Heart right ventricle (tissue), 16 donors: ENCODE results near the gene COL5A1. TPM values are rescaled to one million over a fixed set of nuclear protein-coding genes. Genes with fewer than 3 reads are reported as not detected.
A peak's percentile ranks its signal among the peaks of the same experiment; 100 is the strongest.

ENCODE experiments used
- ATAC-seq, 8 donors: fragments of 200-7000 bp; cut with Tn5 transposase; one replicate each; pipeline ENCODE4 v1.9.1; 2020; ENCODE audit warnings: mild to moderate bottlenecking in 8 of 8, moderate library complexity in 8 of 8, moderate number of reproducible peaks in 1 of 8
- DNase-seq, 2 donors: peaks; one replicate each; pipeline ENCODE4 v3.0.0-alpha.2; 2020
- H3K27ac ChIP-seq, 10 donors: fragments of 200-600 bp; sonication (generic) in 2 of 10; one replicate each; pipeline versions ENCODE4 v1.5.0 to v1.8.0; 2020 to 2022; ENCODE audit warnings: mild to moderate bottlenecking in 3 of 10
- H3K27me3 ChIP-seq, 7 donors: fragments of 200-600 bp; one replicate each; pipeline ENCODE4 v1.8.0; 2021 to 2022; ENCODE audit warnings: mild to moderate bottlenecking in 2 of 7
- H3K36me3 ChIP-seq, 9 donors: fragments of 200-600 bp; sonication (generic) in 1 of 9; one replicate each; pipeline versions ENCODE4 v1.5.0 to v1.8.0; 2020 to 2022; ENCODE audit warnings: mild to moderate bottlenecking in 2 of 9
- H3K4me1 ChIP-seq, 9 donors: fragments of 200-600 bp; sonication (generic) in 1 of 9; one replicate each; pipeline versions ENCODE4 v1.5.0 to v1.8.0; 2020 to 2022; ENCODE audit warnings: mild to moderate bottlenecking in 4 of 9
- H3K4me3 ChIP-seq, 10 donors: fragments of 200-600 bp; sonication (generic) in 2 of 10; one replicate each; pipeline versions ENCODE4 v1.5.0 to v1.8.0; 2020 to 2022; ENCODE audit warnings: mild to moderate bottlenecking in 7 of 10, moderate library complexity in 2 of 10
- H3K9me3 ChIP-seq, 11 donors: fragments of 200-600 bp in 10 of 11; sonication (generic) in 2 of 11; one replicate each; pipeline versions ENCODE4 v1.5.0 to v1.8.0; 2013 to 2022; ENCODE audit warnings: mild to moderate bottlenecking in 2 of 11, control low read depth in 1 of 11, moderate library complexity in 1 of 11
- WGBS, 2 donors: extraction: QIAGEN DNeasy Blood & Tissue Kit; methylation state at CpG; one replicate each; pipeline ENCODE4 v1.1.7; 2013; ENCODE audit warnings: inconsistent platforms in 1 of 2; 5-methylcytosine and 5-hydroxymethylcytosine counted together
- intact Hi-C, 10 donors: fragments of 100-400 bp; cut with DNase I; formaldehyde crosslinking; loops; one replicate each; pipeline versions ENCODE4 v1.11.1 to v1.14.2; 2022
- polyA plus RNA-seq, 2 donors: library from polyadenylated mRNA; stranded (reverse); fragments of 200-250 nt; gene quantifications; one replicate each; pipeline ENCODE4 v1.2.3, GENCODE V29; 2013
- total RNA-seq, 10 donors: library from RNA; stranded (reverse); fragmentation: NEBNext Ultra II Directional in 3 of 10; extraction: Animal tissue kit (Norgen Biotek cat#: 25700) in 3 of 10; gene quantifications; one replicate each; pipeline versions ENCODE4 v1.2.1 to v1.2.4, GENCODE V29; 2021 to 2023
- TF ChIP-seq, protein P1 (sequence below), 9 donors: fragments of 200-600 bp; sonication (generic) in 2 of 9; IDR thresholded peaks; one replicate each; pipeline versions ENCODE4 v1.5.0 to v1.8.0; 2021 to 2022; ENCODE audit warnings: antibody characterized with exemption in 9 of 9, mild to moderate bottlenecking in 5 of 9, moderate library complexity in 1 of 9
- donor health status: Arrhythmogenic right ventricular cardiomyopathy.
- donor health status: ischemic (EF 13 %, LVEDD 7.1; RV severe dilation, severe dysfunction).
- donor health status: healthy with polysubstance abuse.
- donor health status: DM: no; HTN: yes; CAD: no.
- donor health status: DM: no; HTN: no; CAD: no.
- donor health status: ischemic (EF 25% LVEDD 6.9; RV normal size, moderate dysfunction).
- donor health status: ischemic (EF 25% LVEDD 5.7; RV mildly dilated, moderate dysfunction).
- donor health status: healthy.
- donor health status: DM: yes; HTN: yes; CAD: no.
- donor health status: Ischemic cardiomyopathy.
- donor health status: ischemic (EF 35%, LVEDD 5.7; RV mildly dilated, moderate dysfunction).
- donor health status: nonischemic (EF 11% LVEDD 7.7; RV severe dilation, severe dysfunction).
- donor health status: DM: yes; HTN: yes; CAD: no.
- donor health status: PGD.
- donor health status: ischemic (EF 29% LVEDD 5.4; RV normal size, mild dysfunction).
- donor health status: nonischemic (EF 23%, LVEDD 6.1; RV moderate dilation, normal function).

COL5A1 gene
- total and polyA plus RNA-seq, 12 donors = 8.1 to 60.0 (median 13.3) TPM

DNA sequence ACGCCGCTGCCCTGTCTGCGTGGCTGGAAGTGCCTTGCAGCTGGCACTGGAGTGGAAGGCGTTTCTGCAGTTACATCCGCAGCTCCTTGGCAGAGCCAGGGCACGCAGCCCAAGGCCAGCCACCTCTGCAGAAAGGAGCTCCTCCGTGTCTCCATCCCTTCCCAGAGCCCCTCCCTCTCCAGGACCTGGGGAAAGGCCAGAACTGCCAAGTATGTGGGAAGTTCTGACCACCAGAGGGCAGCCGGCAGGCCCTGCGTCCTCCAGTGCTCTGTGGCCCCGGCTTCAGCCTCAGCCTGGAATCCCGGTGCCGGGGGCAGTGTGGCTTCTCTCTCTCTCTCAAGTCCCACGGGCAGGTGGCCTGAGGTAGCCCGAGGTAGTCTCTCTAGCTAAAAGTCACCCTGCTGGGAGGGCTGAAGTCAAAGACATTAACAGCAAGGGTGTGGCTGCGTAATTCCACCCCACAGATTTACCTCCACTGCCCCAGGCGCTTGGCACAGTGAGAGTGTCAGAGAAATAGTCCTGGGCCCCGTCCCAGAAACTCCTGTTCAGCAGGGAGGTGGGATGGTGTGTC, 137.3 kb downstream of the COL5A1 start:
- TF ChIP-seq, protein P1, sequence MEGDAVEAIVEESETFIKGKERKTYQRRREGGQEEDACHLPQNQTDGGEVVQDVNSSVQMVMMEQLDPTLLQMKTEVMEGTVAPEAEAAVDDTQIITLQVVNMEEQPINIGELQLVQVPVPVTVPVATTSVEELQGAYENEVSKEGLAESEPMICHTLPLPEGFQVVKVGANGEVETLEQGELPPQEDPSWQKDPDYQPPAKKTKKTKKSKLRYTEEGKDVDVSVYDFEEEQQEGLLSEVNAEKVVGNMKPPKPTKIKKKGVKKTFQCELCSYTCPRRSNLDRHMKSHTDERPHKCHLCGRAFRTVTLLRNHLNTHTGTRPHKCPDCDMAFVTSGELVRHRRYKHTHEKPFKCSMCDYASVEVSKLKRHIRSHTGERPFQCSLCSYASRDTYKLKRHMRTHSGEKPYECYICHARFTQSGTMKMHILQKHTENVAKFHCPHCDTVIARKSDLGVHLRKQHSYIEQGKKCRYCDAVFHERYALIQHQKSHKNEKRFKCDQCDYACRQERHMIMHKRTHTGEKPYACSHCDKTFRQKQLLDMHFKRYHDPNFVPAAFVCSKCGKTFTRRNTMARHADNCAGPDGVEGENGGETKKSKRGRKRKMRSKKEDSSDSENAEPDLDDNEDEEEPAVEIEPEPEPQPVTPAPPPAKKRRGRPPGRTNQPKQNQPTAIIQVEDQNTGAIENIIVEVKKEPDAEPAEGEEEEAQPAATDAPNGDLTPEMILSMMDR (IDR thresholded peaks at IDR 0.05) = peak; percentile 59 to 82 (median 74)
- Histone ChIP-seq H3K27me3 (no peaks in the 10 kb centered on the region), H3K27ac (no peak overlapping the region), H3K4me3 (no peak overlapping the region), H3K4me1 (peaks cover 2 to 35% (median 22%) of the 10 kb centered on the region in 9 donors), H3K36me3 (peaks cover 0 to 39% (median 4%) of the 10 kb centered on the region in 9 donors), H3K9me3 (no peaks in the 10 kb centered on the region)
- intact Hi-C loops = loop anchor here in 7 of 10 donors (2.0 to 10.0 kb wide), 8 partner anchors 118 to 636 kb away; partner anchors contain the start of gene OLFM1 (in 1 of the 7)
- 36 to 39% methylated on average over 17 of the region's 17 CpGs for WGBS, 2 donors
- DNase-seq (peak; percentile 60 to 65), ATAC-seq (peak; percentile 63 to 84 (median 74))

DNA sequence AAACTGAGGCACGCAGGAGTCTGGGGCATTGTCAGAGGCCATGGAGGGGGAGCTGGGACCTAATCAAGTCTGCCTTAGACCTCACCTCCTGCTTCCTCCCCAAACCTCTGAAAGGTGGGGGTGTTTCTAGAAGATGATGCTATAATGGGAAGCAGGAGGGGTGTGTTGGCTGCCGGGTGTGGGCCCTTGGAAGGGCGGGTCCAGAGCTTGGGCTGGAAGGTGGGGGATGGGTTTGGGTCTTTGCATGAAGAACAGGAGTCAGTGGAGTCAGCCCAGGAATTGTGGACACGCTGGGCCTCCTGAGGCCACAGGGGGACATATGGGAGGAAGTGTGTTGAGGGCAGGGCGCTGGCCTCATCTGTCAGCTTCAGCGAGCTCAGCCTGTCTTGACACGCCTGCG, 138.0 kb downstream of the COL5A1 start:
- no peaks in the 10 kb centered on the region for H3K9me3 ChIP-seq
- H3K27ac ChIP-seq = no peak overlapping the region
- peaks cover 0 to 37% (median 4%) of the 10 kb centered on the region in 9 donors for H3K36me3 ChIP-seq
- TF ChIP-seq, protein P1 (IDR thresholded peaks at IDR 0.05) = no peak
- no peaks in the 10 kb centered on the region for H3K27me3 ChIP-seq
- ATAC-seq (no peak), DNase-seq (no peak)
- WGBS, 2 donors = 88 to 89% methylated on average over 8 of the region's 8 CpGs
- no peak overlapping the region for H3K4me3 ChIP-seq
- intact Hi-C loops = loop anchor here in 8 of 10 donors (2.0 to 10.0 kb wide), 9 partner anchors 115 to 635 kb away; partner anchors contain the start of gene OLFM1 (in 2 of the 8)
- peaks cover 2 to 35% (median 22%) of the 10 kb centered on the region in 9 donors for H3K4me1 ChIP-seq

DNA sequence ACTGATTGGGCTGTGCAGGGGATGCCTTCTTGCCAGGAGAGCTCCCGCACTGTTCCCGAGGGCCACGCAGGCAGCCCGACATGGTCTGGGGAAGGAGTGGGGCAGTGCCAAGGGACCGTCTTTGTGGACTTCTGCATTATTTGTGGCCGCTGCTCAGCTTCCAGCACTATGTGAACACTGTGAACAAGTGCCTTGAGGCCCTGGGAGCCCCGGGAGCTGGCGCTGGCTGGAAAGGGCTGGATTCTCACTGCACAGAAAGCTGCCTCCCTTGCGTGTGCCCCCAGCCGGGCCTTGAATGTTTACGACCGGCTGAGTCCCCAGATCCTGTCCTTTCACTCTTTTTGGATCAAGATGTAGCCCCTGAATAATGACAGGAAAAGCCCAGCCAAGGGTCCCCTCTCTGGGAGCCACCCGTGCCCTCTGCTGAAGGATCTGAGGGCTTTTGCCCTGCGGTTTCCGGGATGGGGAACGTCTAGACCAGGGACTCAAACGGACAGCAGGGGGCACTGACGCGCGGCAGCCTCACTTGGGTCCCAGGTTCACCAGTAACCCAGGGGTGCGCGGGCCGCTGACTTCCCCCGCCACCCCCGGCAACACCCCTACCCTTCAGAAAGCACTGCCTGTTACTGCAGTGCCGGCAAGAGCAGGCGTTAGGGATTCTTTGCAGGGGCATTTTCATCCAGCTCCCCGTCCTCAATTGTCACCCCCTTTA, 140.1 kb downstream of the COL5A1 start:
- Histone ChIP-seq H3K4me3 (no peak overlapping the region), H3K27ac (no peak overlapping the region), H3K9me3 (no peaks in the 10 kb centered on the region), H3K27me3 (no peaks in the 10 kb centered on the region), H3K4me1 (peaks cover 2 to 50% (median 37%) of the 10 kb centered on the region in 9 donors), H3K36me3 (peaks cover 0 to 30% (median 0%) of the 10 kb centered on the region in 9 donors)
- intact Hi-C loops = loop anchor here in 4 of 10 donors (5.0 to 10.0 kb wide), 3 partner anchors 113 to 303 kb away; partner anchors contain the start of gene OLFM1 (in 1 of the 4)
- 83 to 85% methylated on average over 28 of the region's 28 CpGs for WGBS, 2 donors
- DNase-seq = no peak
- ATAC-seq = no peak
- TF ChIP-seq, protein P1 (IDR thresholded peaks at IDR 0.05) = peak in 7 of 9 donors; percentile 12 to 44 (median 29)

DNA sequence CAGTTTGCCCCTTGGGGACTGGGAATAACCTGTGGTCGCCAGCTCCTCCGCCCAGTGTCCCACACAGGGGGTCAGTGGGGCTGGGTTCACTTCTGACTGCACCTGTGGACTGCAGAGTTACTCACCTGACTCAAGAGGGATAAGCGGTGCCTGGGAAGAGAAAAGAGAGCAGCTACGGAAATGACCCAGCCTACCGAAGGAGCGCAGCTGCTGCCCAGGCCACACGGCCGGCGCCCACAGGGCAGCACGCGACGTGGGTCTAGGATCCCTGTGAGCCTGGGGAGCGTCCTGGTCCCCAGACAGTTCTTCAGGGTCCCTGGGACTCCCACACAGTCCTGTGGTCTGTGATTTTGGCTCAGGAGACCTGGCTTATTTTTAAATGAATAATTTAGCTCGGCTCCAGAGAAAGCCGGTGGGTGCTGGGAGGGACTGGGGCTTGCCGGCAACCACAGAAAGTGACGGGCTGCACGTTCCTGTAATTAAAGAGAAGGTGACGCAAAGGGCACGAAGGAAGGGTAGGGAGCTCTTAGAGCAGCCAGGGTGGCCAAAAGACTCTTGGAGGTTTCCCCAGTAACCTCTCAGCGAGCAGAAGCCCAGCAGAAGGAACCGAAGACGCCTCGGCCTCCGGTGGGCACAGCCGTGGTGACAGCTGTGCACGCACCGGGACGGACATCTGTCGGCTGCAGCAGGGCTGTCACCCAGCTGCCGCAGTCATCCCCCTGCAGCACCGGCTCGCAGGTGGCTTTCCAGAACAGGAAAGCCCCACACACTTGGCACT, 141.5 kb downstream of the COL5A1 start:
- no peak overlapping the region for H3K27ac ChIP-seq
- H3K36me3 ChIP-seq = peaks cover 0 to 35% (median 0%) of the 10 kb centered on the region in 9 donors
- H3K27me3 ChIP-seq = no peaks in the 10 kb centered on the region
- no peaks in the 10 kb centered on the region for H3K9me3 ChIP-seq
- no peak overlapping the region for H3K4me3 ChIP-seq
- ATAC-seq (peak in 1 of 8 donors; percentile 4), DNase-seq (peak in 1 of 2 donors; percentile 37)
- peaks cover 2 to 50% (median 37%) of the 10 kb centered on the region in 9 donors for H3K4me1 ChIP-seq
- TF ChIP-seq, protein P1 (IDR thresholded peaks at IDR 0.05) = no peak
- intact Hi-C loops = loop anchor here in 5 of 10 donors (1.0 to 10.0 kb wide), 4 partner anchors 112 to 302 kb away; partner anchors contain the start of gene OLFM1 (in 1 of the 5)
- WGBS, 2 donors = 79 to 80% methylated on average over 33 of the region's 33 CpGs
